PC-9 (cell line): ENCODE results near the gene CEP55. TPM values are rescaled to one million over a fixed set of nuclear protein-coding genes. Genes with fewer than 3 reads are reported as not detected.
A peak's percentile ranks its signal among the peaks of the same experiment; 100 is the strongest.
"Not testable (repeated sequence)": the region's sequence is repeated elsewhere in the genome, so short reads cannot be mapped to it uniquely, and the experiment has no call there.

Source experiments
- BruUV-seq: library from RNA; stranded (reverse); fragments of 400-500 nt; replicated peaks from 2 replicates; lab custom pipeline; 2021; lab: Mats Ljungman, UMichigan
- CTCF ChIA-PET: fragments of 300-600 bp; sonication (Branson Sonifier 250); formaldehyde crosslinking; loops from one replicate; lab custom pipeline; 2022; ENCODE audit warnings: antibody characterized with exemption; lab: Charles Lee
- POLR2A ChIA-PET: fragments of 300-600 bp; sonication (Branson Sonifier 250); formaldehyde crosslinking; loops from one replicate; lab custom pipeline; 2022; ENCODE audit warnings: antibody characterized with exemption; ENCODE audit not compliant: unreplicated experiment; lab: Charles Lee
- DNase-seq, 2 experiments: peaks; one replicate each; pipeline versions ENCODE4 v3.0.0 to v3.0.0-alpha.2; 2015 to 2022; ENCODE audit warnings: mixed read lengths in 1 of 2
- H2AFZ ChIP-seq: fragments of 200-600 bp; sonication (generic); 2 replicates; pipeline ENCODE4 v1.8.1; 2017; ENCODE audit warnings: antibody characterized with exemption
- H3F3A ChIP-seq: fragments of 200-600 bp; sonication (generic); 2 replicates; pipeline ENCODE4 v1.8.1; 2017; ENCODE audit warnings: antibody characterized with exemption, mild to moderate bottlenecking, low read depth; ENCODE audit not compliant: insufficient read depth
- H3K27ac ChIP-seq: fragments of 200-600 bp; sonication (generic); 2 replicates; pipeline ENCODE4 v1.6.1; 2016; ENCODE audit warnings: mixed run types
- H3K27me3 ChIP-seq: fragments of 200-600 bp; sonication (generic); 2 replicates; pipeline ENCODE4 v1.6.1; 2016; ENCODE audit warnings: low read depth, mixed run types; ENCODE audit not compliant: insufficient read depth
- H3K36me3 ChIP-seq: fragments of 200-600 bp; sonication (generic); 2 replicates; pipeline ENCODE4 v1.6.1; 2016; ENCODE audit warnings: low read depth, mixed run types
- H3K4me1 ChIP-seq: fragments of 200-600 bp; sonication (generic); replicated peaks from 2 replicates; pipeline ENCODE4 v1.6.1; 2016; ENCODE audit warnings: mixed run types; ENCODE audit not compliant: insufficient read depth
- H3K4me2 ChIP-seq: fragments of 200-600 bp; sonication (generic); 2 replicates; pipeline ENCODE4 v1.6.1; 2017; ENCODE audit warnings: mixed run types
- H3K4me3 ChIP-seq: fragments of 200-600 bp; sonication (generic); 2 replicates; pipeline ENCODE4 v1.6.1; 2016; ENCODE audit warnings: mixed run types
- H3K79me2 ChIP-seq: fragments of 200-600 bp; sonication (generic); 2 replicates; pipeline ENCODE4 v1.6.1; 2017; ENCODE audit warnings: low read depth, mixed run types
- H3K9me2 ChIP-seq: fragments of 200-600 bp; sonication (generic); 2 replicates; pipeline ENCODE4 v1.8.1; 2017; ENCODE audit warnings: mild to moderate bottlenecking; ENCODE audit not compliant: insufficient read depth
- H3K9me3 ChIP-seq: fragments of 200-600 bp; sonication (generic); 2 replicates; pipeline ENCODE4 v1.8.1; 2016; ENCODE audit warnings: low read depth; ENCODE audit not compliant: insufficient read depth
- H4K20me1 ChIP-seq: fragments of 200-600 bp; sonication (generic); 2 replicates; pipeline ENCODE4 v1.8.1; 2017; ENCODE audit not compliant: insufficient read depth
- CTCF ChIP-seq: fragments of 200-600 bp; sonication (generic); conservative IDR thresholded peaks from 2 replicates; pipeline ENCODE4 v1.6.1; 2017; ENCODE audit warnings: mixed run types, antibody characterized with exemption, mild to moderate bottlenecking, moderate library complexity
- EZH2 ChIP-seq: fragments of 200-600 bp; sonication (generic); IDR thresholded peaks from 2 replicates; pipeline ENCODE4 v1.8.0; 2017; ENCODE audit warnings: antibody characterized with exemption, low read depth
- intact Hi-C: fragments of 100-400 bp; cut with micrococcal nuclease; formaldehyde crosslinking; loops from one replicate; pipeline ENCODE4 v1.10.0; 2022; ENCODE audit not compliant: unreplicated experiment
- total RNA-seq: library from RNA; stranded (reverse); gene quantifications from 2 replicates; pipeline ENCODE4 v1.2.3, GENCODE V29; 2021

The CEP55 gene
- total RNA-seq, 1 experiment from 2014 or later, result 38.9 TPM

GRCh38 chr10:93518531-93518930 lies 22.1 kb downstream of the CEP55 start:
- no peak overlapping the region for H2AFZ ChIP-seq
- POLR2A ChIA-PET, result no interaction called here
- no peaks in the 10 kb centered on the region for H3K36me3 ChIP-seq
- H3K27ac ChIP-seq, result no peak overlapping the region
- no peaks in the 10 kb centered on the region for H4K20me1 ChIP-seq
- CTCF ChIA-PET, result no interaction called here
- no peaks in the 10 kb centered on the region for H3K9me2 ChIP-seq
- peak in 1 of 2 experiments; percentile 72 for DNase-seq
- H3K27me3 ChIP-seq, result no peaks in the 10 kb centered on the region
- intact Hi-C loops, result loop anchor here (10.0 kb wide), 1 partner anchor 444 kb away; the partner anchor contains the start of gene CYP26A1
- H3K79me2 ChIP-seq, result no peaks in the 10 kb centered on the region
- H3K4me2 ChIP-seq, result no peak overlapping the region
- H3K4me1 ChIP-seq, result no peaks in the 10 kb centered on the region
- no peak overlapping the region for H3K4me3 ChIP-seq
- TF ChIP-seq EZH2, result no peak
- no peak for TF ChIP-seq CTCF
- H3F3A ChIP-seq, result no peaks in the 10 kb centered on the region
- BruUV-seq, result no TSS peak
- no peaks in the 10 kb centered on the region; the same call in 1 of the 2 replicates for H3K9me3 ChIP-seq

DNA sequence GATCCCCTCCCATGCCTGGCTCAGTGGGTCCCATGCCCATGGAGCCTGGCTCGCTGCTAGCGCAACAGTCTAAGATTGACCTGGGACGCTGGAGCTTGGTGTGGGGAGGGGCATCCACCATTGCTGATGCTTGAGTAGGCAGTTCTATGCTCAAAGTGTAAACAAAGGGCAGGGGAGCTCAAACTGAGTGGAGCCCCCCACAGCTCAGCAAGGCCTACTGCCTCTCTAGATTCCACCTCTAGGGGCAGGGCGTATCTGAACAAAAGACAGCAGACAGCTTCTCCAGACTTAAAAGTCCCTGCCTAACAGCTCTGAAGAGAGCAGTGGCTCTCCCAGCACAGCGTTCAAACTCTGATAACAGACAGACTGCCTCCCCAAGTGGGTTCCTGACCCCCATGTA lies 38.9 kb downstream of the CEP55 start:
- H3K9me3 ChIP-seq, result no peaks in the 10 kb centered on the region
- no peak overlapping the region for H3K4me3 ChIP-seq
- no peaks in the 10 kb centered on the region for H3K4me1 ChIP-seq
- intact Hi-C loops, result no loop called here
- H3K27me3 ChIP-seq, result no peaks in the 10 kb centered on the region
- H3K36me3 ChIP-seq, result no peaks in the 10 kb centered on the region
- H3K4me2 ChIP-seq, result no peak overlapping the region
- DNase-seq, result no peak
- no peaks in the 10 kb centered on the region for H3F3A ChIP-seq
- H3K27ac ChIP-seq, result no peak overlapping the region
- BruUV-seq, result no TSS peak
- H3K79me2 ChIP-seq, result no peaks in the 10 kb centered on the region
- no peak overlapping the region for H2AFZ ChIP-seq
- ChIA-PET CTCF (no interaction called here), POLR2A (no interaction called here)
- H3K9me2 ChIP-seq, result no peaks in the 10 kb centered on the region
- no peaks in the 10 kb centered on the region for H4K20me1 ChIP-seq
- no peak for TF ChIP-seq EZH2
- no peak for TF ChIP-seq CTCF

- H3K4me1 ChIP-seq, H2AFZ ChIP-seq, H4K20me1 ChIP-seq, CTCF ChIA-PET, H3K27ac ChIP-seq, BruUV-seq, intact Hi-C loops, H3K79me2 ChIP-seq, H3K9me3 ChIP-seq, H3K4me2 ChIP-seq, H3K9me2 ChIP-seq, POLR2A ChIA-PET, DNase-seq, H3F3A ChIP-seq, H3K27me3 ChIP-seq, H3K4me3 ChIP-seq, H3K36me3 ChIP-seq: not testable (repeated sequence)
These were observed 44.5 kb downstream of the CEP55 start for GRCh38 chr10:93540871-93541270.
